Smooth muscle cell (in vitro differentiated cells): ENCODE data around the gene NPW. TPM values are rescaled to one million over a fixed set of nuclear protein-coding genes. Genes with fewer than 3 reads are reported as not detected.
"Not testable (repeated sequence)": the region's sequence is repeated elsewhere in the genome, so short reads cannot be mapped to it uniquely, and the experiment has no call there.

Source experiments
- DNase-seq: peaks from one replicate; lab custom pipeline; 2025; ENCODE audit not compliant: unreplicated experiment; lab: John Stamatoyannopoulos, UW
- H2AFZ ChIP-seq: fragments of 200-600 bp; sonication (generic); 2 replicates; pipeline ENCODE4 v1.6.0; 2016; ENCODE audit warnings: antibody characterized with exemption, low read depth, mild to moderate bottlenecking
- H3F3A ChIP-seq: fragments of 200-600 bp; sonication (generic); 2 replicates; pipeline ENCODE4 v1.6.0; 2017; ENCODE audit warnings: antibody characterized with exemption, low read depth
- H3K27ac ChIP-seq: fragments of 200-600 bp; sonication (generic); 2 replicates; pipeline ENCODE4 v1.5.1; 2016; ENCODE audit warnings: low read depth, mild to moderate bottlenecking
- H3K27me3 ChIP-seq: fragments of 200-600 bp; sonication (generic); 2 replicates; pipeline ENCODE4 v1.6.1; 2016; ENCODE audit warnings: low read depth, mild to moderate bottlenecking
- H3K36me3 ChIP-seq: fragments of 200-600 bp; sonication (generic); 2 replicates; pipeline ENCODE4 v1.5.1; 2016; ENCODE audit warnings: low read depth
- H3K4me1 ChIP-seq: fragments of 200-600 bp; sonication (generic); 2 replicates; pipeline ENCODE4 v1.5.1; 2016; ENCODE audit warnings: low read depth
- H3K4me2 ChIP-seq: fragments of 200-600 bp; sonication (generic); 2 replicates; pipeline ENCODE4 v1.6.0; 2016; ENCODE audit warnings: mild to moderate bottlenecking
- H3K4me3 ChIP-seq: fragments of 200-600 bp; sonication (generic); 2 replicates; pipeline ENCODE4 v1.5.1; 2016; ENCODE audit warnings: mild to moderate bottlenecking
- H3K79me2 ChIP-seq: fragments of 200-600 bp; sonication (generic); 2 replicates; pipeline ENCODE4 v1.6.0; 2016; ENCODE audit warnings: low read depth, mild to moderate bottlenecking
- H3K9ac ChIP-seq: fragments of 200-600 bp; sonication (generic); 2 replicates; pipeline ENCODE4 v1.6.0; 2016; ENCODE audit warnings: low read depth
- H3K9me3 ChIP-seq: fragments of 200-600 bp; sonication (generic); replicated peaks from 2 replicates; pipeline ENCODE4 v1.5.1; 2016; ENCODE audit warnings: low read depth
- H4K20me1 ChIP-seq: fragments of 200-600 bp; sonication (generic); 2 replicates; pipeline ENCODE4 v1.6.0; 2016; ENCODE audit warnings: low read depth
- CTCF ChIP-seq: fragments of 200-600 bp; sonication (generic); IDR thresholded peaks from 2 replicates; pipeline ENCODE4 v1.5.1; 2017; ENCODE audit warnings: borderline replicate concordance, mild to moderate bottlenecking, antibody characterized with exemption; ENCODE audit not compliant: insufficient read depth, poor library complexity, severe bottlenecking
- WGBS: methylation state at CpG from one replicate; pipeline ENCODE4 v1.1.7; 2016; ENCODE audit warnings: low lambda C conversion rate; 5-methylcytosine and 5-hydroxymethylcytosine counted together
- polyA plus RNA-seq: library from polyadenylated mRNA; unstranded; fragments of >200 nt; fragmentation: Nextera tagmentation; extraction: Ambion mirVana; gene quantifications from 2 replicates; pipeline ENCODE4 v1.2.1, GENCODE V29; 2016
- total RNA-seq: library from RNA; depleted of rRNA; stranded (reverse); fragments of >200 nt; gene quantifications from 2 replicates; pipeline ENCODE4 v1.2.3, GENCODE V29; 2014

The NPW gene
- total and polyA plus RNA-seq, 2 experiments from 2014 or later: 13.1 to 185 TPM

- H3K4me1 ChIP-seq: peaks cover 23% of the 10 kb centered on the region
- peak overlapping the region; percentile 30 for H3K9ac ChIP-seq
- DNase-seq: no peak
Measured at GRCh38 chr16:2032285-2033056, 12.9 kb downstream of the NPW start.

DNA sequence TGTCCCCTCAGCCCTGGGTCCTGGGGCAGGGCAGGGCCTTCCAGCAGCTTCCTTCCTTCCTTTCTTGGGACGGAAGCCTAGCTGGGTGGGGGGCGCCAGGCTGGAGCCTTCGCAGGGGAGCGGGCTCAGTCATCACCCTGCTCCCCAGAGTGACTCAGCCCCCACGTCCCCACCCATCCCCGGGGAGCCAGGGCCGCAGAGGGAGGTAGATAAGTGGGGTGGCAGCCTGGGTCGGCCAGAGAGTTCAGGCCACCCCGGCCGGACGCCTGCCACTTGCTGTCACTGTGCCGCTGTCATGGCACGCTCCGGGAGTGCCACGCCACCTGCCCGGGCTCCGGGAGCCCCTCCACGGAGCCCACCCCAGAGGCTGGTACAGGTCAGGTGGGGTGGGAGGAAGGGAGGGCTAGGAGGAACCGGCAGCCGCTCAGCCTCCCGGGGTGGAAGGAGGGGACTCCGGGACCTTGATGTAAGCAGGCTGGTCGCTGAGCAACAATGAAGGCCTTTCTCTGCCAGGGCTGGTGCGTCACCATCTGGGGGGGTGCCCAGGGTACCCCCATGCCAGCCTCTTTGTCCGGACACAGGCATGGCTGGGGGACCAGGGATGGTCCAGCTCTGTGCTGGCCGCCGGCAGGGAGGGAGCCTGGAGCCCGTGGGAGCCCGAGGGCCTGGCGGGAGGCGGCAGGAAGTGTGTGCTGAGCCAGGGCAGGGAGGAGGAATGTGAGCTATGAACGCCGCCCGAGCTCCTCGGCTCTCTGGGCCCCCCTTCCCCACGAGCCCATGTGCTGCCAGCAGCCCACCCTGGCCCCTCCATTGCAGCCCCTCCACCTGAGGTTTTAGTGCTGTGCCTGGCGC lies 13.7 kb downstream of the NPW start:
- H3K4me1 ChIP-seq: peaks cover 18% of the 10 kb centered on the region
- no peaks in the 10 kb centered on the region for H3K36me3 ChIP-seq
- H3K9me3 ChIP-seq: no peaks in the 10 kb centered on the region
- peaks cover 7% of the 10 kb centered on the region for H4K20me1 ChIP-seq
- peak overlapping the region; percentile 74 for H3K4me2 ChIP-seq
- H3K9ac ChIP-seq: peak overlapping the region; percentile 30
- H2AFZ ChIP-seq: no peak overlapping the region
- peaks cover 3% of the 10 kb centered on the region for H3K79me2 ChIP-seq
- H3K4me3 ChIP-seq: no peak overlapping the region
- DNase-seq: no peak
- peak overlapping the region; percentile 80 for H3K27ac ChIP-seq
- no peak for TF ChIP-seq CTCF
- 55% methylated on average over 23 of the region's 37 CpGs for WGBS
- no peaks in the 10 kb centered on the region for H3F3A ChIP-seq
- H3K27me3 ChIP-seq: no peaks in the 10 kb centered on the region

More at GRCh38 chr16:2032285-2033056, 12.9 kb downstream of the NPW start:
- Histone ChIP-seq H4K20me1 (peaks cover 12% of the 10 kb centered on the region), H3K4me3 (no peak overlapping the region), H3K9me3 (no peaks in the 10 kb centered on the region), H3F3A (no peaks in the 10 kb centered on the region), H3K79me2 (peaks cover 10% of the 10 kb centered on the region), H3K4me2 (peak overlapping the region; percentile 74), H3K27ac (peak overlapping the region; percentile 80), H3K36me3 (no peaks in the 10 kb centered on the region), H2AFZ (no peak overlapping the region), H3K27me3 (no peaks in the 10 kb centered on the region)
- WGBS: 74% methylated on average over 13 of the region's 15 CpGs
- TF ChIP-seq CTCF: no peak

DNA sequence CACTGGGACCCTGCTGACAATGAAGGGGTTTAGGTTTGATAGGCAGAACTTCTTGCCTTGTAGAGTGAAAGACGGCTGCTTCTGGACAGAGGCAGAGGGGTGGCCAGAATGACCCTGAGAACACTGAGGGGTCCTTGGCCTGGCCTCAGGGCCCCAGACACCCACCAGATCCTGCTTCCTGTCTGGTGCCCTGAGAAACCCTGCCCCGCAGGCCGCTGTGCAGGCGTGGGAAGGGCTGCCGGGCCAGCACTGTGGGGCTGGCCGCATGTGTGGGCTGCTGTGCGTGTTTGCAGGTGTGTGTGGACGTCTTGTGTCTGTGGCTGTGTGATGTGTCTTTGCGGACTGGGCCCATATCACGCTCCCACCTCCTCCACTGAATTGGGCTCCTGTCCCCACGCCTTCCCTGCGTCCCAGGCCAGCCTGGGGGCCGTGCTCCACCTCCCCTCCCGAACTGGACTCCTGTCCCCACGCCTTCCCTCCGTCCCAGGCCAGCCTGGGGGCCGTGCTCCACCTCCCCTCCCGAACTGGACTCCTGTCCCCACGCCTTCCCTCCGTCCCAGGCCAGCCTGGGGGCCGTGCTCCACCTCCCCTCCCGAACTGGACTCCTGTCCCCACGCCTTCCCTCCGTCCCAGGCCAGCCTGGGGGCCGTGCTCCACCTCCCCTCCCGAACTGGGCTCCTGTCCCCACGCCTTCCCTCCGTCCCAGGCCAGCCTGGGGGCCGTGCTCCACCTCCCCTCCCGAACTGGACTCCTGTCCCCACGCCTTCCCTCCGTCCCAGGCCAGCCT lies 14.5 kb downstream of the NPW start:
- H3K79me2 ChIP-seq, H4K20me1 ChIP-seq, H3K4me3 ChIP-seq, H3K9me3 ChIP-seq, DNase-seq, H3K27me3 ChIP-seq, H2AFZ ChIP-seq, H3K36me3 ChIP-seq, H3F3A ChIP-seq: not testable (repeated sequence)
- Histone ChIP-seq H3K27ac (peak overlapping the region; percentile 80), H3K9ac (peak overlapping the region; percentile 30), H3K4me2 (peak overlapping the region; percentile 74), H3K4me1 (peaks cover 19% of the 10 kb centered on the region)
- WGBS: 53% methylated on average over 10 of the region's 32 CpGs
